Progenitor cell of endocrine pancreas (in vitro differentiated cells): Measurements from ENCODE around the gene RAPGEF1. TPM values are rescaled to one million over a fixed set of nuclear protein-coding genes. Genes with fewer than 3 reads are reported as not detected.

Source experiments
- DNase-seq: peaks from one replicate; pipeline ENCODE4 v3.0.0; 2021; ENCODE audit warnings: low spot score; ENCODE audit not compliant: unreplicated experiment
- H3K27ac Mint-ChIP-seq: 2 replicates; pipeline ENCODE4 v1.8.0; 2021; ENCODE audit warnings: mild to moderate bottlenecking, moderate library complexity, mixed read lengths
- H3K27me3 Mint-ChIP-seq: 2 replicates; pipeline ENCODE4 v1.8.0; 2021; ENCODE audit warnings: mixed read lengths
- H3K36me3 Mint-ChIP-seq: 2 replicates; pipeline ENCODE4 v1.8.0; 2022; ENCODE audit warnings: mixed read lengths; ENCODE audit not compliant: insufficient read depth
- H3K4me1 Mint-ChIP-seq: 2 replicates; pipeline ENCODE4 v1.8.0; 2021; ENCODE audit warnings: low read depth, mixed read lengths
- H3K4me3 Mint-ChIP-seq: 2 replicates; pipeline ENCODE4 v1.8.0; 2021; ENCODE audit warnings: low read depth, mild to moderate bottlenecking, moderate library complexity, mixed read lengths
- H3K9me3 Mint-ChIP-seq: 2 replicates; pipeline ENCODE4 v1.8.0; 2021; ENCODE audit warnings: low read depth, mixed read lengths
- total RNA-seq: library from RNA; stranded (reverse); gene quantifications from 2 replicates; pipeline ENCODE4 v1.2.1, GENCODE V29; 2021
- TF ChIP-seq, protein P1 (sequence below): fragments of 200-600 bp; sonication (generic); IDR thresholded peaks from one replicate; pipeline ENCODE4 v1.5.0; 2021; ENCODE audit warnings: antibody characterized with exemption, mild to moderate bottlenecking; ENCODE audit not compliant: unreplicated experiment

Gene RAPGEF1
- total RNA-seq, 1 donor from 2014 or later = 57.3 TPM

DNA sequence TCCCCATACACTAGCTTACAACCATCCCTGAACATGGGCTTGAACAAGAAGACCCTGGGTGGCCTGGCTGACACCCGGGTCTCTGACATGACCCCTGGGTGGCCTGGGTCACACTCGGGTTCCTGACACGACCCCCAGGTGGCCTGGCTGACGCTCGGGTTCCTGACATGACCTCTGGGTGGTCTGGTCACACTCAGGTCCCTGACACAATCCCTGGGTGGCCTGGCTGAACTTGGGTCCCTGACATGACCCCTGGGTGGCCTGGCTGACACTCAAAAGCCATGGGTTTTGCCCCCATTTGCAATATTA, 156.6 kb downstream of the RAPGEF1 start:
- Mint-ChIP-seq H3K4me1 (no peaks in the 10 kb centered on the region), H3K27ac (no peak overlapping the region), H3K9me3 (no peaks in the 10 kb centered on the region), H3K36me3 (peaks cover 7% of the 10 kb centered on the region), H3K4me3 (no peak overlapping the region), H3K27me3 (no peaks in the 10 kb centered on the region)
- no peak for DNase-seq
- TF ChIP-seq, protein P1, sequence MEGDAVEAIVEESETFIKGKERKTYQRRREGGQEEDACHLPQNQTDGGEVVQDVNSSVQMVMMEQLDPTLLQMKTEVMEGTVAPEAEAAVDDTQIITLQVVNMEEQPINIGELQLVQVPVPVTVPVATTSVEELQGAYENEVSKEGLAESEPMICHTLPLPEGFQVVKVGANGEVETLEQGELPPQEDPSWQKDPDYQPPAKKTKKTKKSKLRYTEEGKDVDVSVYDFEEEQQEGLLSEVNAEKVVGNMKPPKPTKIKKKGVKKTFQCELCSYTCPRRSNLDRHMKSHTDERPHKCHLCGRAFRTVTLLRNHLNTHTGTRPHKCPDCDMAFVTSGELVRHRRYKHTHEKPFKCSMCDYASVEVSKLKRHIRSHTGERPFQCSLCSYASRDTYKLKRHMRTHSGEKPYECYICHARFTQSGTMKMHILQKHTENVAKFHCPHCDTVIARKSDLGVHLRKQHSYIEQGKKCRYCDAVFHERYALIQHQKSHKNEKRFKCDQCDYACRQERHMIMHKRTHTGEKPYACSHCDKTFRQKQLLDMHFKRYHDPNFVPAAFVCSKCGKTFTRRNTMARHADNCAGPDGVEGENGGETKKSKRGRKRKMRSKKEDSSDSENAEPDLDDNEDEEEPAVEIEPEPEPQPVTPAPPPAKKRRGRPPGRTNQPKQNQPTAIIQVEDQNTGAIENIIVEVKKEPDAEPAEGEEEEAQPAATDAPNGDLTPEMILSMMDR = no peak

DNA sequence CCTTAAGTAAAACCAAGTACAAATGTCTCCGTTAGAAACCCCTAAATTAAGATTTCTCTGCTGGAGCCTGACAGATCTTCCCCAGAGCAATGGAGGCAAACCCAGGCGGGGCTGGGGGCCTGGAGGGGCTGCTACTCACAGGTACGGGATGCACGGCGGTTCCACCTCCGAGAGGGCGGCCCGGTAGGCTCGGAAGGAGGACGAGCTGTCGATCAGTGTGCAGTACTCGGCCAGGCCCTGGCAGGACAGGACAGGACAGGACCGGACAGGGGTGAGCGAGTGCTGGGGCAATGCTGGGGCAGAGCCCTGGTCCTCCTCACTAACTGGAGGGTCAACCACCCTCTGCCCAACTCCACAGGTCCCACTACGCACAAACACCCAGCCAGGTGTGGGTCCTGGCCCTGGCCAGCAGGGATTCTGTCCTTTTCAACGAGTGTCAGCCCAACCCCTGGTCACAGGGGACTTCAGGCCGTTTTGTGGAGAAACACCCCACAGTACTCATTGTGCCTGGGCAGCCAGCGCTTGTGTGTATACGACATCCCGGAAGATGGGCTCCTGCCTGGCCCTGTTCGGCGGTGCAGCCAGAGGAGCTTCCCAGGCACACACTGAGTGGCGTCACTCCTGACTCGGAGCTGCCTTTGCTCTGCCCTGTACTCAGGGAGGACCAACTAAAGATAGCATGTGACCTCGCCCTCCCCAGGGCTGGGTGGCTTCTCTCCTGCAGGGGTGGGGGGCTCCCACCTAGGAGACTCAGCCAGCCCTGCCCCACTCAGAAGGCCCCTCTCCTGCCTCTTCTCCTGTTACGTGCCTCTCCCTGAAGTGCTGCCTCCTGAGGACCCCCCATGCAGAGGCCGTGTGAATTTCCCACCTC, 157.2 kb downstream of the RAPGEF1 start:
- H3K4me1 Mint-ChIP-seq = no peaks in the 10 kb centered on the region
- peaks cover 10% of the 10 kb centered on the region for H3K36me3 Mint-ChIP-seq
- no peaks in the 10 kb centered on the region for H3K9me3 Mint-ChIP-seq
- TF ChIP-seq, protein P1 = no peak
- no peak for DNase-seq
- H3K27ac Mint-ChIP-seq = no peak overlapping the region
- H3K4me3 Mint-ChIP-seq = no peak overlapping the region
- no peaks in the 10 kb centered on the region for H3K27me3 Mint-ChIP-seq

DNA sequence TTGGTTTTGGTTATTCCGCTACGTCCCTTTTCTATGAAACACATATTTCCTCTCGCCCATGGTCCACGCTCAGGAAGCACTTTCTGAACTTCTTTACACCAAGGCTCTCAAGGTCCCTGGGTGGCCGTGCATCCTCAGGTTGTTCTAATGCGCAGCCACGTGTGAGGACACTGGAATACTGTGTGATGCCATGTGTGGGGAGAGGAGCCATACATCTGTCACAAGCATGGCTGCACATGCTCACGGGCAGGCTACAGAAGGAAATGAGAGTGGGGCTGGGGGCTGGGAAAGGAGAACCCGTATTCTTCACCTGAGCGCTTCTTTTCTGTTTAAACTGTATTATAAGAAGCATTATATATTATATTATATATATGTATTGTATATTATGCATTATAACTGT, 157.8 kb downstream of the RAPGEF1 start:
- Mint-ChIP-seq H3K36me3 (peaks cover 6% of the 10 kb centered on the region), H3K27ac (no peak overlapping the region), H3K9me3 (no peaks in the 10 kb centered on the region), H3K27me3 (no peaks in the 10 kb centered on the region), H3K4me1 (no peaks in the 10 kb centered on the region), H3K4me3 (no peak overlapping the region)
- no peak for DNase-seq
- TF ChIP-seq, protein P1 = no peak

DNA sequence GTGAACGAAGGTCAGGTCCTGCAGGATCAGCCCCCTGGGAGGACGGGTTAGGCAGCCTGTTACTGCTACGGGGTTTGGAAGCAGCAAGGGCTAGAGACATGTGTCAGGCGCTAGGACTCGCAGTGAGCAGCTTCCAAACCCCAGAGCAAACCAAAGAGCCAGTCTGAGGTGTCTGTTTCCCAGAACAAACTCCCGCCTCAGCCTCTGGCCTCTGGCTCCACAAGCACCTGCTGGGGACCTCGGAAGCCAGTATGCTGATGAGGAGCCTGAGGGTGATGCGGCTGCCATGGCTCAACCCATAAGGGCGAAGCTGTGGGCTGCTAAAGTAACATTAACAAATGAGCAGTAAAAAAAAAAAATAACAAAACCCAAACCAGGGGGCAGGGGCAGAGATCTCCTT, 159.5 kb downstream of the RAPGEF1 start:
- no peak for DNase-seq
- H3K27me3 Mint-ChIP-seq = no peaks in the 10 kb centered on the region
- no peak overlapping the region for H3K27ac Mint-ChIP-seq
- no peaks in the 10 kb centered on the region for H3K4me1 Mint-ChIP-seq
- TF ChIP-seq, protein P1 = no peak
- no peak overlapping the region for H3K4me3 Mint-ChIP-seq
- H3K9me3 Mint-ChIP-seq = no peaks in the 10 kb centered on the region
- peaks cover 6% of the 10 kb centered on the region for H3K36me3 Mint-ChIP-seq

DNA sequence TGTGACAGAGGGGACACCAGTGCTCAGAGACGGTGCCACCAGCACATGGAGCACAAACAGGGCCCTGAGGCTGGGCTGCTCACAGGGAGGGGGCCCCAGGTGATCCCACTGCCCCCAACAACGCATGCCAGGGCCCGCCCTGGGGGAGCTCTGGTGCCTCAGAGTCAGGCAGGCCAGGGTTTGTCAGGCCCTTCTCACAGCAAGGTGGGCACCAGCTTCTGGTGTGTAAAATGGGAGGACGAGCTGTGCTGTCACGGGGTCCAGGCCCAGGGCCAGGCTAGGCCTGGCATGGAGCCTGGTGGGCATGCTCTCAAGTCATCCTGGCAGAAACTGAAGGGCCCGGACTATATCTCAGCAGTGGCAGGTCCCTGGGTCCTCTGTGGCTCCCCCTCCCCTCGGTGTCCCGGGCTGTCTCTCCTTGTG, 160.1 kb downstream of the RAPGEF1 start:
- Mint-ChIP-seq H3K4me3 (no peak overlapping the region), H3K36me3 (peaks cover 6% of the 10 kb centered on the region), H3K27ac (no peak overlapping the region), H3K9me3 (no peaks in the 10 kb centered on the region), H3K27me3 (no peaks in the 10 kb centered on the region), H3K4me1 (no peaks in the 10 kb centered on the region)
- no peak for DNase-seq
- TF ChIP-seq, protein P1 = no peak
